Measurements from ENCODE around the gene SNORC.

The SNORC gene

GRCh38 chr2:232884549-232885263 is 14.6 kb downstream of the SNORC start:
- DNase-seq = no peak

GRCh38 chr2:232885264-232885961 is 15.3 kb downstream of the SNORC start:
- DNase-seq = no peak

- DNase-seq = no peak
Measured at GRCh38 chr2:232886176-232886575, 16.1 kb downstream of the SNORC start.

- no peak for DNase-seq
Measured at GRCh38 chr2:232886632-232887031, 16.6 kb downstream of the SNORC start.

GRCh38 chr2:232887171-232887850 is 17.2 kb downstream of the SNORC start:
- no peak for DNase-seq

GRCh38 chr2:232888099-232888836 is 18.2 kb downstream of the SNORC start:
- no peak for DNase-seq

GRCh38 chr2:232888839-232889529 is 18.9 kb downstream of the SNORC start:
- DNase-seq = no peak

- DNase-seq = no peak
Measured at GRCh38 chr2:232889876-232890401, 19.9 kb downstream of the SNORC start.

GRCh38 chr2:232890536-232890895 is 20.5 kb downstream of the SNORC start:
- DNase-seq = no peak

- DNase-seq = no peak
Measured at GRCh38 chr2:232890896-232891601, 21.0 kb downstream of the SNORC start.

GRCh38 chr2:232891621-232892071 is 21.6 kb downstream of the SNORC start:
- DNase-seq = no peak

- no peak for DNase-seq
Measured at GRCh38 chr2:232892221-232892620, 22.2 kb downstream of the SNORC start.

- DNase-seq = no peak
Measured at GRCh38 chr2:232892843-232893242, 22.8 kb downstream of the SNORC start.

- DNase-seq = no peak
Measured at GRCh38 chr2:232893834-232894233, 23.8 kb downstream of the SNORC start.

- no peak for DNase-seq
Measured at GRCh38 chr2:232894251-232894650, 24.2 kb downstream of the SNORC start.

- DNase-seq = no peak
Measured at GRCh38 chr2:232894746-232895145, 24.7 kb downstream of the SNORC start.

GRCh38 chr2:232896111-232896510 is 26.0 kb downstream of the SNORC start:
- DNase-seq = no peak

GRCh38 chr2:232896720-232897597 is 26.9 kb downstream of the SNORC start:
- no peak for DNase-seq

- DNase-seq = no peak
Measured at GRCh38 chr2:232897598-232898408, 27.7 kb downstream of the SNORC start.
